GM12874 (cell line): ENCODE measurements around the gene NR2F1-AS1.

Source experiments
- TF ChIP-seq, protein P1 (sequence below): IDR thresholded peaks from 2 replicates; pipeline ENCODE4 v1.5.1; 2011; ENCODE audit warnings: low read depth, mild to moderate bottlenecking, control low read depth, low read length, moderate library complexity; ENCODE audit not compliant: insufficient read depth

NR2F1-AS1 gene

DNA sequence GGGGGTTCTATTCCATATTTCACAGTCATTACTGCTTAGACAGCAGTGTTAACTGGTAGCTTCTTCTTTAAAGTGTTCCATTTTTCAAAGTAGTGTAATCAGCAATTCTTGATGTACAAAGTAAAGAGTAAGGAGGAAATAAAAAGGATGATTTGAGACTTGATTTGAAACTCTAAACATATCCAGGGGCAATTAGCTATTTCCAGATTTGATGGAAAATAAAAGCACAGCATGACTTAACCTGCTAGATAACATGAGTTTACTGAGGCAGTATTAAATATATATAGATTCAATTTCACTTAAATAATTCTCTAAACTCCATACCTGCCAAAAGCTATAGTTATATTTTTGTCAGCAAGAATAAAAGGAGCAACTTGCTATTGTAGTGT is 31.8 kb upstream of the NR2F1-AS1 start:
- TF ChIP-seq, protein P1, sequence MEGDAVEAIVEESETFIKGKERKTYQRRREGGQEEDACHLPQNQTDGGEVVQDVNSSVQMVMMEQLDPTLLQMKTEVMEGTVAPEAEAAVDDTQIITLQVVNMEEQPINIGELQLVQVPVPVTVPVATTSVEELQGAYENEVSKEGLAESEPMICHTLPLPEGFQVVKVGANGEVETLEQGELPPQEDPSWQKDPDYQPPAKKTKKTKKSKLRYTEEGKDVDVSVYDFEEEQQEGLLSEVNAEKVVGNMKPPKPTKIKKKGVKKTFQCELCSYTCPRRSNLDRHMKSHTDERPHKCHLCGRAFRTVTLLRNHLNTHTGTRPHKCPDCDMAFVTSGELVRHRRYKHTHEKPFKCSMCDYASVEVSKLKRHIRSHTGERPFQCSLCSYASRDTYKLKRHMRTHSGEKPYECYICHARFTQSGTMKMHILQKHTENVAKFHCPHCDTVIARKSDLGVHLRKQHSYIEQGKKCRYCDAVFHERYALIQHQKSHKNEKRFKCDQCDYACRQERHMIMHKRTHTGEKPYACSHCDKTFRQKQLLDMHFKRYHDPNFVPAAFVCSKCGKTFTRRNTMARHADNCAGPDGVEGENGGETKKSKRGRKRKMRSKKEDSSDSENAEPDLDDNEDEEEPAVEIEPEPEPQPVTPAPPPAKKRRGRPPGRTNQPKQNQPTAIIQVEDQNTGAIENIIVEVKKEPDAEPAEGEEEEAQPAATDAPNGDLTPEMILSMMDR = no peak

DNA sequence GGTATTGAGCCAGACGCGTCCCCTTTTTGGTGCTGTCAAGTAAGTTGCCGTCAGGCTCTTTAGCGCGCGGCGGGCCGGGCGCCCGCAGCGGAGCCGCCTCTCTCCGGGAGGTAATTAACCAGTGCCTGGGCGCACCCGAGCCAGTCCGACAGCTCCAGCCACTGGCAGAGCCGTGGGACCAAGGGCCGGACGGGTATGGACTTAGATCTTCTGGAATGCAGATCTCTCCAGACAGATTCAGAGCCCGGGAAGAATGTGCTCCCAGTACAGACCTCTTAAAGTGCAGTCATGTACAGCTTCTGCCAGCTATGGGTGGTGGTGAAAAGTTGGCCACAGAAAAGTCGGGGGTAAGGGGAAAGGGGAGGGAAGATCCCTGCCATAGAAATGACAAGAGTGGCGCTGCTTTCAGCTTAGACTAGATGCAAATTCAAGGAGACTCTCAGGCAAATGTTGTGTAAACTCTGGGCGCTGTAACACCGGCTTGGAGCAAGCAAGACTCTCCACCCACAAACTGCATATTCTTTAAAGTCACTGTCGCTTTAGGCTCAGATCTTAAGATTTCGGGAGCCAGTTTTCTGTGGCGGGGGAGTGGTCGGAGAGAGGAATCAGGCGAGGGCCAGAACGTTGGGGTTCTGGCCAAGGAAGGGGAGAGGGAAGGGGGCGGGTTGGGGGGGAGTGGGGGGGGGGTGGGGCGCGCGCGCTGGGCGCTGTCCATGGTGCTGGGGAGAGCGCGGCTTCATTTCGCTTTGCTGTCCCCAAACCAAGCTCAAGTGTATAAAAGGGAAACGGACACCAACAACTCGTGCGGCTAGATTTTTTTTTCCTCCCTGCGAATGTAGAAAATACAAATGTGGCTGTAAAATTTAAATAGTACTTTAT is 31.2 kb upstream of the NR2F1-AS1 start:
- TF ChIP-seq, protein P1 = no peak

DNA sequence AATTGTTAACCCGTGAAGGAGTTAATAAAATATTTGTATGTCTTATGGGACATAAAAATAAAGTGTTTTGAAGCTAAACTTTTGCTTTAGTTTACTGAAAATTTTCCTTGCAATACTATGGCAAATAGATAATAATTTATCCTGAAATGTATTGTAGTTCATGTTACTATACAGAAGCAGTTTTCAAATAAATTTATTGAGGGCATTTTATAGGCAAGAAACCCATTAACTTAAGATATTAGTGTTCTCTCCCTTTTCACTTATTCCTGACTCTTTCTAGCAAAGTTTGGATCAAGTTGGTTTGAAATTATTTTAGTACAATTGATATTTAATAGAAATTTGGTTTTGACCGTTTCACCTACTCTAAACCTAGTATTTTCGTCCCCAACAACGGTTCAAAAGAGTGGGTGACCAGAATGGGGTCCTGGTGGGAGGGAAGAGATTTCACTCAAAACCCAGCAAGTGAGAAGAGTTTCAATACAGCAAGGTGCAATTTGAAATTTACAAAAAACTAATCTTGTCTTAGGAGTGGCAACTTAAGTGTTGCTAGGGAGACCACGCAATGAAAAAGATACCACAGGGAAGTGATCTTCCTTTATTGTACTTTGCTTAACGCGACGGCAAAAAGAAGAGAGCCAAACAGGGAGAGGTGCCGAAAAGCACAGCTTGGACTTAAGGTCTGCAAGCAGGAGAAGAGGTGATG is 30.4 kb upstream of the NR2F1-AS1 start:
- TF ChIP-seq, protein P1 = no peak

DNA sequence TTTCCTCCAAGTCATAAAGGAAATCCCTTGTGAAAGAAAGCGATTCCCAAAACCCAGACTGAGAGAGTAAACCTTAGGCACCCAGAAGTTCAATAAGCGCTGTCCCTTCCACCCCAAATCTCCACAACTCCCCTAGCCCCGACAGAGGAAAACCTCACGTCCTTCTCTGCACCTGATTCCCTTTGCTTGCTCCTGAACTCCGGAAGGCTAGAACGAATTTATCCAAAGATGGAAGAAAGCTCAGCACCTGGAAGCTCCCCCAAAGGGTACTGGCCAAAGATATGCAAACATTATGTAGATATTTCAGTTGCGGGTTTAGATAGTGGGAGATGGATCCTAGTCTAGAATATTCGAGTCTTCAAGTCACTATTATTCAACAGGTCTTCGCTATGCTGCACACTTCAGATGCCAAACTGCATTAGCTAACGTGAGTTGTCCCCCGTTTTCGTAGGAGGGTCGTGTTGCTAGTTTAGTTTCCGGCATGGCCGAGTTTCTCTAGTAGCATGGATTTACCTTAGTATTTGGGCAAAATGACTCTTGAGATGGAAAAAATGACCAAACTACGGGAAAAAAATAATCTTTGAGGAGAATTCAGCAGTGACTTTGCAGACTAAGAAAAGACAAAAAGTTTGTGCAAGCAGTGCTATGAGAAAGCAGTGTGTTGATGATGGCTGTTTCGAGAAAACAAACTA is 29.7 kb upstream of the NR2F1-AS1 start:
- TF ChIP-seq, protein P1 = no peak

DNA sequence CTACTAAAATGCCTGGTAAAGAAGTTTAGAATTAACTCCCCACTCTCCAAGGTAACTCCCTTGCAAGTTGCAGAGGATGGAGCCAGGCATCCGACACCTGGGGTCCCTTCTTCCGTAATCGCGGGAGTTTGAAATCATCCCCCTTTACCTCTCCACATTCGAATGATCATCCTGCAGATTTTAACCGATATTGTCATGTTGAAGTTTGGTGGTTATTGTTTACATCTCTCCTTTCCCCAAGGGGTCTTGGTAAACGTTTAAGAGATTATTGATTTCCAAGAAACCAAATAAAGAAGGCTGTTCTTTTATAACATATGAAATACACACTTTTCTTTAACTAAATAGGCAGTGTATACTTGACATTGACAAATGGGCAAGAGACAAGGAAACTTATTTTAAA is 28.7 kb upstream of the NR2F1-AS1 start:
- TF ChIP-seq, protein P1 = no peak

DNA sequence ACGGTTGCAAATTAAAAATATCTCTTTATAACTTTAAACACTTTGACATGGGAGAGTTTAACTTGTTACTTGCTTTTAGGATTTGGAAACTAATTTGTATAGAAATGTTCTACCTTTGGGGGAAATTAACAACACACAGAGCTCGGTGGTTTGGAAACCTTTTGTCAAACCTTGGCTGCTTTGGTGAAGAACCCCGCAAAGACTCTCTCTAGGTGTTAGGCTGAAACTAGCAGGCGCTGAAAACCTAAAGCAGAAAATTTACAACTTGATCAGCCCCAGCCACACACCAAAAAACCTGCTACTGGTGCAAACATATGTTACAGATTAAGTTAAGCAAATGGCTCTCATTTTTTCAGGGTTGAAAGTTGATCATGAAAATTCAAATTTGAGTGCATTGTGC is 27.8 kb upstream of the NR2F1-AS1 start:
- TF ChIP-seq, protein P1 = no peak
